Chondrocyte (in vitro differentiated cells): Measurements from ENCODE around the gene HCN3. TPM values are rescaled to one million over a fixed set of nuclear protein-coding genes. Genes with fewer than 3 reads are reported as not detected.

Experiments used
- DNase-seq: peaks from one replicate; pipeline ENCODE4 v3.0.0; 2021; ENCODE audit warnings: mixed read lengths, low spot score
- H3K27ac Mint-ChIP-seq: one replicate; pipeline ENCODE4 v1.8.0; 2021; ENCODE audit warnings: mild to moderate bottlenecking, moderate library complexity, mixed read lengths; ENCODE audit not compliant: unreplicated experiment
- H3K27me3 Mint-ChIP-seq: 2 replicates; pipeline ENCODE4 v1.8.0; 2021; ENCODE audit warnings: low read depth, mixed read lengths
- H3K36me3 Mint-ChIP-seq: 2 replicates; pipeline ENCODE4 v1.8.0; 2021; ENCODE audit warnings: low read depth, mixed read lengths
- H3K4me1 Mint-ChIP-seq: 2 replicates; pipeline ENCODE4 v1.8.0; 2021; ENCODE audit warnings: low read depth, mild to moderate bottlenecking, mixed read lengths
- H3K4me3 Mint-ChIP-seq: one replicate; pipeline ENCODE4 v1.8.0; 2021; ENCODE audit warnings: mild to moderate bottlenecking, moderate library complexity, mixed read lengths; ENCODE audit not compliant: unreplicated experiment
- H3K9me3 Mint-ChIP-seq: 2 replicates; pipeline ENCODE4 v1.8.0; 2021; ENCODE audit warnings: low read depth, mixed read lengths
- CTCF ChIP-seq: fragments of 200-600 bp; sonication (generic); IDR thresholded peaks from 2 replicates; pipeline ENCODE4 v1.5.0; 2021; ENCODE audit warnings: antibody characterized with exemption, mild to moderate bottlenecking, moderate library complexity
- total RNA-seq: library from RNA; stranded (reverse); gene quantifications from 3 replicates; pipeline ENCODE4 v1.2.1, GENCODE V29; 2021

Gene HCN3
- total RNA-seq, 1 donor from 2014 or later, result 4.3 TPM

- DNase-seq, result no peak
- Mint-ChIP-seq H3K4me1 (peaks cover 21% of the 10 kb centered on the region), H3K27me3 (no peaks in the 10 kb centered on the region), H3K9me3 (no peaks in the 10 kb centered on the region), H3K4me3 (no peak overlapping the region), H3K36me3 (peaks cover 37% of the 10 kb centered on the region), H3K27ac (peak overlapping the region; percentile 53)
- no peak for TF ChIP-seq CTCF
Observed at GRCh38 chr1:155267373-155267772, 9.9 kb upstream of the HCN3 start.

DNA sequence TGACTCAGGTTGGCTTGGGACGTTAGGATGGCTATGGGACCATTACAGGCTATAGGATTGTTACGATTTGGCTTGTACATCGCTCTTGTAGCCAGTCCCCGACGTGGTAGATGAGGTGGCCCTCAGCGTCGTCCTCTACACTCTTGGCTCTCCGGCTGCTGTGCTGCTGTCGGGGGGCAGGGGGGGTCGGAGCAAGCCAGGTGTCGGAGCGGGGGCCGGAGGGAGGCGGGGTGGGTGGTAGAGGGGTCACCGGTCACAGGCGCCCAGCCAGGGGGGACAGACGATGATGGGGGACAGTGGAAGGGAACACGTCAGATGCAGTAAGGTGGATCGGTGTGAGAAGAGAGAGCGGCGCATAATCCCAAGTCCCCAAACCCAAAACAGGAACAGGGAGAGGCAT is 8.6 kb upstream of the HCN3 start:
- Mint-ChIP-seq H3K4me3 (no peak overlapping the region), H3K27me3 (no peaks in the 10 kb centered on the region), H3K27ac (no peak overlapping the region), H3K36me3 (peaks cover 35% of the 10 kb centered on the region), H3K4me1 (peaks cover 23% of the 10 kb centered on the region), H3K9me3 (no peaks in the 10 kb centered on the region)
- DNase-seq, result no peak
- no peak for TF ChIP-seq CTCF

- DNase-seq, result no peak
- peaks cover 26% of the 10 kb centered on the region for H3K4me1 Mint-ChIP-seq
Observed at GRCh38 chr1:155269381-155269780, 7.9 kb upstream of the HCN3 start.

GRCh38 chr1:155272466-155273342 is 4.6 kb upstream of the HCN3 start:
- DNase-seq, result peak; percentile 26
- H3K27me3 Mint-ChIP-seq, result no peaks in the 10 kb centered on the region
- H3K4me1 Mint-ChIP-seq, result peaks cover 33% of the 10 kb centered on the region
- H3K9me3 Mint-ChIP-seq, result no peaks in the 10 kb centered on the region
- no peak for TF ChIP-seq CTCF
- H3K4me3 Mint-ChIP-seq, result peak overlapping the region; percentile 96
- H3K27ac Mint-ChIP-seq, result peak overlapping the region; percentile 97
- peaks cover 15% of the 10 kb centered on the region for H3K36me3 Mint-ChIP-seq

More at GRCh38 chr1:155269381-155269780, 7.9 kb upstream of the HCN3 start:
- no peak overlapping the region for H3K27ac Mint-ChIP-seq
- peaks cover 34% of the 10 kb centered on the region for H3K36me3 Mint-ChIP-seq
- no peaks in the 10 kb centered on the region for H3K9me3 Mint-ChIP-seq
- TF ChIP-seq CTCF, result no peak
- no peak overlapping the region for H3K4me3 Mint-ChIP-seq
- no peaks in the 10 kb centered on the region for H3K27me3 Mint-ChIP-seq

DNA sequence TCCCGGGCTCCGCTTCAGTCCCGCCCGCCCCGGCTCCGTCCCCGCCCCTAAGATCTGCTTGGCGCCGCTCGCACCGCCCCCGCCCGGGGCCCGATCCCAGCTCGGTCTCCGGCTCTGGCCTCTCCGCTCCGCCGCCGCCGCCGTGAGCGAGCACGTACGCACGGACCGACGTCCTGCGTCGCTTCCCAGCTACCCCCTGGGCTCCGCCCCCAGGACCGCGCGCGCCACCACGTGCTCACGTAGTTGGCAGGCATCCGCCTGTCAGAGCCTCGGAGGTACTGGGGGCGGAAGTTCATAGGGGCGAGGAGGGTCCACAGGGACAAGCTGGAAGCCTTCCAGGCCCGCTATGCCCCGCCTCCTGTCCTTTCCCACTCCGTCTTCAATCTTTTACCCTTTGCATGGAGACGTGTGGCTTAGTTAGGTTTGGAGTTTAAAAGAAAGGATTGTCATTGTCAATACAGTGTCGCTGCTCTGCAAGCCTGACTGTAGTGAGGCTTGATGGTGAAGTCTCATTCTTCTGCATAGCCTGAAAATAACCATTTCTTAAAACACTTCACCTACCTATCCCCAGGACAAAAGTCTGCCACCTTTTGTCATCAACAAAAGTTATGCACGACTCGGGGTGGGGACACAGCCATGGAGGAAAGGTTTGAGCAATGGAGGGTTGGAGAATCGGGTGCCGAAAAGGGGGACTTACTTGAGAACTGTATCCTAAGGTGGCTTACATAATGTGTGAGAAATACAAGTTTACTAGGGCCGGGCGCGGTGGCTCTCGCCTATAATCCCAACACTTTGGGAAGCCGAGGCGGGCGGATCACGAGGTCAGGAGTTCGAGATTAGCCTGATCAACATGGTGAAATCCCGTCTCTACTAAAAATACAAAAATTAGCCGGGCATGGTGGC is 3.7 kb upstream of the HCN3 start, which contains the start of gene CLK2:
Gene CLK2 (minus strand): TSS at position 162 of the 903 bp plus-strand sequence. CDS start 2,527 bp downstream, outside the sequence.
- Mint-ChIP-seq H3K27ac (peak within 1 kb of the TSS; percentile 97), H3K4me1 (peaks cover 34% of the 10 kb centered on the region), H3K9me3 (no peaks in the 10 kb centered on the region), H3K27me3 (no peaks in the 10 kb centered on the region), H3K4me3 (peak within 1 kb of the TSS; percentile 96), H3K36me3 (peaks cover 12% of the 10 kb centered on the region)
- DNase-seq, result peak; percentile 98
- peak; percentile 26 for TF ChIP-seq CTCF
